Fibroblast of lung (primary cell): Measurements from ENCODE around the gene RACK1.

Experiments used
- CTCF ChIP-seq, 2 donors: IDR thresholded peaks in 1 of 2; conservative IDR thresholded peaks in 1 of 2; 1 replicate in 1 of 2; 2 replicates in 1 of 2; pipeline ENCODE4 v1.5.1; 2011 to 2012; ENCODE audit warnings: low read length in 2 of 2, control low read depth in 1 of 2, inconsistent platforms in 1 of 2, low read depth in 1 of 2, mild to moderate bottlenecking in 1 of 2
- EZH2 ChIP-seq: IDR thresholded peaks from 2 replicates; pipeline ENCODE4 v1.5.1; 2012; ENCODE audit warnings: low read length, control low read depth, mild to moderate bottlenecking; ENCODE audit errors: missing control alignments

DNA sequence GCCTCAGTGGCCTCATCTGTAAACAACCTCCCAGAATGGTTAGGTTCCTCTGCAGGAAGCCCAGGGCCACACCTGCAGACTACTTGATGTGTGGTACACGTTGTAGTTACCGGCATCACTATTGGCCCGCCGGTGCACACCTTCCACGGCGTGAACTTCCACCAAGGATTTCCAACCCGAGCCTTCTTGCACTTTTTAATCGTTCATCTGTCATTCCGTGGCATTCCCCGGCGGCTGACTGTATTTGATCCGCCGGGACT lies 26.0 kb downstream of the RACK1 start:
- TF ChIP-seq CTCF (conservative IDR thresholded peaks at IDR 0.05 in 1 of 2, IDR thresholded peaks at IDR 0.05 in 1 of 2; ENCODE audit: low read depth in 1 of 2, low read length in 2 of 2) (no peak), EZH2 (no peak)
